Caco-2 (cell line): ENCODE measurements around the gene BMX. TPM values are rescaled to one million over a fixed set of nuclear protein-coding genes. Genes with fewer than 3 reads are reported as not detected.

ENCODE experiments used
- Bru-seq: library from RNA; stranded (reverse); fragments of 400-500 nt; gene quantifications from one replicate; lab custom pipeline; 2021; lab: Mats Ljungman, UMichigan
- BruChase-seq, 2 experiments: library from RNA; stranded (reverse); fragments of 400-500 nt; gene quantifications; one replicate each; lab custom pipeline; 2021; lab: Mats Ljungman, UMichigan
- BruUV-seq: library from RNA; stranded (reverse); fragments of 400-500 nt; replicated peaks from 2 replicates; lab custom pipeline; 2021; lab: Mats Ljungman, UMichigan
- CTCF ChIA-PET: fragments of 300-600 bp; sonication (Branson Sonifier 250); formaldehyde crosslinking; loops from one replicate; lab custom pipeline; 2022; ENCODE audit warnings: antibody characterized with exemption; lab: Charles Lee
- POLR2A ChIA-PET: fragments of 300-600 bp; sonication (Branson Sonifier 250); formaldehyde crosslinking; loops from one replicate; lab custom pipeline; 2022; ENCODE audit warnings: antibody characterized with exemption; lab: Charles Lee
- DNase-seq, 2 experiments: peaks; one replicate each; pipeline versions ENCODE4 v3.0.0 to v3.0.0-alpha.2; 2020 to 2022
- H3K27me3 ChIP-seq: replicated peaks from 2 replicates; pipeline ENCODE4 v1.6.0; 2011; ENCODE audit warnings: low read length; ENCODE audit not compliant: control insufficient read depth, insufficient read depth
- H3K36me3 ChIP-seq: 2 replicates; pipeline ENCODE4 v1.5.1; 2011; ENCODE audit warnings: low read length; ENCODE audit not compliant: control insufficient read depth, insufficient read depth
- H3K4me1 ChIP-seq: fragments of 250-450 bp; sonication (Bioruptor Pico); 2 replicates; pipeline ENCODE4 v1.5.1; 2020; ENCODE audit warnings: mild to moderate bottlenecking
- H3K4me3 ChIP-seq: 2 replicates; pipeline ENCODE4 v1.5.1; 2011; ENCODE audit warnings: low read depth, mild to moderate bottlenecking, control low read depth, low read length
- H3K9me3 ChIP-seq: fragments of 250-450 bp; sonication (Bioruptor Pico); 2 replicates; pipeline ENCODE4 v1.5.1; 2020; ENCODE audit warnings: mild to moderate bottlenecking, moderate library complexity
- H3K27ac Mint-ChIP-seq: one replicate; pipeline ENCODE4 v1.8.0; 2022; ENCODE audit warnings: mixed read lengths; ENCODE audit not compliant: unreplicated experiment
- H3K27me3 Mint-ChIP-seq: one replicate; pipeline ENCODE4 v1.8.0; 2022; ENCODE audit warnings: mixed read lengths; ENCODE audit not compliant: insufficient read depth, unreplicated experiment
- H3K36me3 Mint-ChIP-seq: one replicate; pipeline ENCODE4 v1.8.0; 2022; ENCODE audit warnings: mild to moderate bottlenecking, mixed read lengths; ENCODE audit not compliant: insufficient read depth, unreplicated experiment
- H3K4me1 Mint-ChIP-seq: one replicate; pipeline ENCODE4 v1.8.0; 2022; ENCODE audit warnings: low read depth, mixed read lengths; ENCODE audit not compliant: unreplicated experiment
- H3K4me3 Mint-ChIP-seq: one replicate; pipeline ENCODE4 v1.8.0; 2022; ENCODE audit warnings: mild to moderate bottlenecking, moderate library complexity, mixed read lengths; ENCODE audit not compliant: unreplicated experiment
- H3K9me3 Mint-ChIP-seq: one replicate; pipeline ENCODE4 v1.8.0; 2022; ENCODE audit warnings: mixed read lengths; ENCODE audit not compliant: unreplicated experiment
- CTCF ChIP-seq, 2 experiments: fragments of 200-600 bp in 1 of 2; IDR thresholded peaks; 1 replicate in 1 of 2; 2 replicates in 1 of 2; pipeline versions ENCODE4 v1.5.1 to v1.8.0; 2011 to 2022; ENCODE audit warnings: antibody characterized with exemption in 1 of 2, control low read depth in 1 of 2, inconsistent platforms in 1 of 2, low read depth in 1 of 2, low read length in 1 of 2, mild to moderate bottlenecking in 1 of 2, moderate library complexity in 1 of 2; ENCODE audit not compliant: insufficient read depth in 1 of 2, severe bottlenecking in 1 of 2, unreplicated experiment in 1 of 2
- intact Hi-C: fragments of 100-400 bp; cut with micrococcal nuclease; formaldehyde crosslinking; loops from one replicate; pipeline ENCODE4 v1.10.0; 2022; ENCODE audit not compliant: unreplicated experiment
- long read RNA-seq: library from polyadenylated mRNA; stranded (forward); transcript quantifications from one replicate; pipeline ENCODE4 v2.0.0, GENCODE V29; 2022
- total RNA-seq: library from RNA; stranded (reverse); gene quantifications from 2 replicates; pipeline ENCODE4 v1.2.3, GENCODE V29; 2022

Gene BMX
- not detected in 2 replicates for total RNA-seq
- Bru-seq, nascent RNA: percentile 6 among the genes with signal in this experiment
- not detected for BruChase-seq, experiment 1, labeled RNA remaining after a 2-hour chase
- BruChase-seq, experiment 2, labeled RNA remaining after a 6-hour chase: not detected
- long read RNA-seq, partial matches to known transcripts: 0 of 1 reads
- long read RNA-seq, other reads (novel, unspliced or antisense): 1 of 1 reads

- BruUV-seq: no TSS peak
These were observed at the start of gene BMX for GRCh38 chrX:15500497-15500966. Gene BMX (plus strand): TSS chrX:15500807. CDS start chrX:15508354, 7,547 bp downstream.

GRCh38 chrX:15451913-15452312 is 48.7 kb upstream of the BMX start:
- no peak for DNase-seq
- no peaks in the 10 kb centered on the region for H3K36me3 Mint-ChIP-seq
- Histone ChIP-seq H3K27me3 (no peaks in the 10 kb centered on the region), H3K36me3 (no peaks in the 10 kb centered on the region), H3K9me3 (no peaks in the 10 kb centered on the region), H3K4me3 (no peak overlapping the region), H3K4me1 (no peaks in the 10 kb centered on the region)
- H3K27ac Mint-ChIP-seq: no peak overlapping the region
- BruUV-seq: no TSS peak
- TF ChIP-seq CTCF (IDR thresholded peaks at IDR 0.05; ENCODE audit: insufficient read depth in 1 of 2, low read depth in 1 of 2, low read length in 1 of 2, severe bottlenecking in 1 of 2, unreplicated experiment in 1 of 2): no peak
- H3K9me3 Mint-ChIP-seq: no peaks in the 10 kb centered on the region
- H3K4me1 Mint-ChIP-seq: no peaks in the 10 kb centered on the region
- ChIA-PET CTCF (no interaction called here), POLR2A (no interaction called here)
- no peaks in the 10 kb centered on the region for H3K27me3 Mint-ChIP-seq
- H3K4me3 Mint-ChIP-seq: no peak overlapping the region
- intact Hi-C loops: no loop called here

More at GRCh38 chrX:15500497-15500966, at the start of gene BMX:
- intact Hi-C loops: no loop called here
- H3K27ac Mint-ChIP-seq: no peak within 1 kb of the TSS
- CTCF ChIA-PET: no interaction called here
- POLR2A ChIA-PET: no interaction called here
- no peaks in the 10 kb centered on the region for H3K4me1 ChIP-seq
- H3K4me1 Mint-ChIP-seq: no peaks in the 10 kb centered on the region
- DNase-seq: no peak
- H3K27me3 Mint-ChIP-seq: no peaks in the 10 kb centered on the region
- no peak for TF ChIP-seq CTCF (IDR thresholded peaks at IDR 0.05; ENCODE audit: insufficient read depth in 1 of 2, low read depth in 1 of 2, low read length in 1 of 2, severe bottlenecking in 1 of 2, unreplicated experiment in 1 of 2)
- no peaks in the 10 kb centered on the region for H3K9me3 ChIP-seq
- H3K4me3 ChIP-seq: no peak within 1 kb of the TSS
- H3K4me3 Mint-ChIP-seq: no peak within 1 kb of the TSS
- no peaks in the 10 kb centered on the region for H3K27me3 ChIP-seq
- H3K9me3 Mint-ChIP-seq: no peaks in the 10 kb centered on the region
- H3K36me3 ChIP-seq: no peaks in the 10 kb centered on the region
- no peaks in the 10 kb centered on the region for H3K36me3 Mint-ChIP-seq

GRCh38 chrX:15464704-15465103 is 35.9 kb upstream of the BMX start:
- no peaks in the 10 kb centered on the region for H3K27me3 ChIP-seq
- no peaks in the 10 kb centered on the region for H3K4me1 ChIP-seq
- BruUV-seq: no TSS peak
- intact Hi-C loops: loop anchor here (10.0 kb wide), 1 partner anchor 80 kb away; the partner anchor contains the start of gene VEGFD
- no peak overlapping the region for H3K4me3 ChIP-seq
- H3K36me3 ChIP-seq: no peaks in the 10 kb centered on the region
- ChIA-PET CTCF (no interaction called here), POLR2A (no interaction called here)
- no peaks in the 10 kb centered on the region for H3K9me3 ChIP-seq
- no peak for TF ChIP-seq CTCF (IDR thresholded peaks at IDR 0.05; ENCODE audit: insufficient read depth in 1 of 2, low read depth in 1 of 2, low read length in 1 of 2, severe bottlenecking in 1 of 2, unreplicated experiment in 1 of 2)
- Mint-ChIP-seq H3K4me1 (no peaks in the 10 kb centered on the region), H3K27me3 (no peaks in the 10 kb centered on the region), H3K4me3 (no peak overlapping the region), H3K9me3 (no peaks in the 10 kb centered on the region), H3K27ac (no peak overlapping the region), H3K36me3 (no peaks in the 10 kb centered on the region)
- DNase-seq: no peak
